Measurements from ENCODE around the gene TIAL1. TPM values are rescaled to one million over a fixed set of nuclear protein-coding genes. Genes with fewer than 3 reads are reported as not detected.
A peak's percentile ranks its signal among the peaks of the same experiment; 100 is the strongest.

TIAL1 gene
- total RNA-seq, 3 donors from 2014 or later (not counting 1 experiment from before 2014, with no cell fraction given) = 195 to 227 (median 213) TPM

- Mint-ChIP-seq H3K27ac (no peak overlapping the region), H3K36me3 (no peaks in the 10 kb centered on the region), H3K4me1 (peaks cover 12 to 19% of the 10 kb centered on the region in 2 donors), H3K9me3 (no peaks in the 10 kb centered on the region), H3K4me3 (no peak overlapping the region), H3K27me3 (ENCODE audit: low read depth in 2 of 2) (peaks cover 26 to 37% of the 10 kb centered on the region in 2 donors)
- intact Hi-C loops (cut with micrococcal nuclease) = no loop called here
- Histone ChIP-seq H3K4me1 (ENCODE audit: control insufficient read depth, insufficient read depth, low read length) (peaks cover 17% of the 10 kb centered on the region), H3K4me3 (ENCODE audit: low read length) (no peak overlapping the region), H3K9me3 (ENCODE audit: control insufficient read depth, insufficient read depth, low read length) (no peaks in the 10 kb centered on the region), H3K36me3 (ENCODE audit: control insufficient read depth, insufficient read depth, low read length) (no peaks in the 10 kb centered on the region), H3K27me3 (ENCODE audit: control insufficient read depth, insufficient read depth, low read length) (peaks cover 5% of the 10 kb centered on the region), H3K27ac (ENCODE audit: low read length) (no peak overlapping the region)
- WGBS (ENCODE audit: insufficient coverage) = 95% methylated on average over 3 of the region's 3 CpGs
- no peak for ATAC-seq
- TF ChIP-seq, protein P1, sequence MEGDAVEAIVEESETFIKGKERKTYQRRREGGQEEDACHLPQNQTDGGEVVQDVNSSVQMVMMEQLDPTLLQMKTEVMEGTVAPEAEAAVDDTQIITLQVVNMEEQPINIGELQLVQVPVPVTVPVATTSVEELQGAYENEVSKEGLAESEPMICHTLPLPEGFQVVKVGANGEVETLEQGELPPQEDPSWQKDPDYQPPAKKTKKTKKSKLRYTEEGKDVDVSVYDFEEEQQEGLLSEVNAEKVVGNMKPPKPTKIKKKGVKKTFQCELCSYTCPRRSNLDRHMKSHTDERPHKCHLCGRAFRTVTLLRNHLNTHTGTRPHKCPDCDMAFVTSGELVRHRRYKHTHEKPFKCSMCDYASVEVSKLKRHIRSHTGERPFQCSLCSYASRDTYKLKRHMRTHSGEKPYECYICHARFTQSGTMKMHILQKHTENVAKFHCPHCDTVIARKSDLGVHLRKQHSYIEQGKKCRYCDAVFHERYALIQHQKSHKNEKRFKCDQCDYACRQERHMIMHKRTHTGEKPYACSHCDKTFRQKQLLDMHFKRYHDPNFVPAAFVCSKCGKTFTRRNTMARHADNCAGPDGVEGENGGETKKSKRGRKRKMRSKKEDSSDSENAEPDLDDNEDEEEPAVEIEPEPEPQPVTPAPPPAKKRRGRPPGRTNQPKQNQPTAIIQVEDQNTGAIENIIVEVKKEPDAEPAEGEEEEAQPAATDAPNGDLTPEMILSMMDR (IDR thresholded peaks at IDR 0.05) = no peak
- no peak for DNase-seq
Measured at GRCh38 chr10:119546009-119546408, 50.8 kb downstream of the TIAL1 start.

GRCh38 chr10:119545310-119545709, 51.5 kb downstream of the TIAL1 start:
- TF ChIP-seq, protein P1 (IDR thresholded peaks at IDR 0.05) = no peak

GRCh38 chr10:119543814-119544642, 52.7 kb downstream of the TIAL1 start:
- Histone ChIP-seq H3K9me3 (ENCODE audit: control insufficient read depth, insufficient read depth, low read length) (no peaks in the 10 kb centered on the region), H3K36me3 (ENCODE audit: control insufficient read depth, insufficient read depth, low read length) (no peaks in the 10 kb centered on the region), H3K4me1 (ENCODE audit: control insufficient read depth, insufficient read depth, low read length) (peaks cover 21% of the 10 kb centered on the region), H3K4me3 (ENCODE audit: low read length) (no peak overlapping the region), H3K27me3 (ENCODE audit: control insufficient read depth, insufficient read depth, low read length) (peaks cover 5% of the 10 kb centered on the region), H3K27ac (ENCODE audit: low read length) (no peak overlapping the region)
- no peak for ATAC-seq
- Mint-ChIP-seq H3K27ac (peak overlapping the region; percentile 54 to 55), H3K36me3 (no peaks in the 10 kb centered on the region), H3K4me3 (peak overlapping the region; percentile 91), H3K4me1 (peaks cover 16 to 24% of the 10 kb centered on the region in 2 donors), H3K9me3 (no peaks in the 10 kb centered on the region), H3K27me3 (ENCODE audit: low read depth in 2 of 2) (peaks cover 25 to 30% of the 10 kb centered on the region in 2 donors)
- DNase-seq = no peak
- intact Hi-C loops (cut with micrococcal nuclease) = no loop called here
- 75% methylated on average over 19 of the region's 19 CpGs for WGBS (ENCODE audit: insufficient coverage)
- TF ChIP-seq, protein P1 (IDR thresholded peaks at IDR 0.05) = no peak

More at GRCh38 chr10:119545310-119545709, 51.5 kb downstream of the TIAL1 start:
- H3K27me3 ChIP-seq (ENCODE audit: control insufficient read depth, insufficient read depth, low read length) = peaks cover 5% of the 10 kb centered on the region
- ATAC-seq (no peak), DNase-seq (no peak)
- 64% methylated on average over 4 of the region's 4 CpGs for WGBS (ENCODE audit: insufficient coverage)
- Mint-ChIP-seq H3K9me3 (no peaks in the 10 kb centered on the region), H3K27me3 (ENCODE audit: low read depth in 2 of 2) (peaks cover 25 to 37% of the 10 kb centered on the region in 2 donors), H3K36me3 (no peaks in the 10 kb centered on the region), H3K4me3 (no peak overlapping the region), H3K4me1 (peaks cover 16 to 23% of the 10 kb centered on the region in 2 donors), H3K27ac (no peak overlapping the region)
- intact Hi-C loops (cut with micrococcal nuclease) = no loop called here
- H3K27ac ChIP-seq (ENCODE audit: low read length) = no peak overlapping the region
- H3K36me3 ChIP-seq (ENCODE audit: control insufficient read depth, insufficient read depth, low read length) = no peaks in the 10 kb centered on the region
- peaks cover 19% of the 10 kb centered on the region for H3K4me1 ChIP-seq (ENCODE audit: control insufficient read depth, insufficient read depth, low read length)
- H3K9me3 ChIP-seq (ENCODE audit: control insufficient read depth, insufficient read depth, low read length) = no peaks in the 10 kb centered on the region
- no peak overlapping the region for H3K4me3 ChIP-seq (ENCODE audit: low read length)

All from natural killer cell (primary cell).